Peyer's patch (tissue), 4 donors: Measurements from ENCODE around the gene TRERF1. TPM values are rescaled to one million over a fixed set of nuclear protein-coding genes. Genes with fewer than 3 reads are reported as not detected.

Experiments used
- DNase-seq, 3 donors: peaks; one replicate each; pipeline ENCODE4 v3.0.0-alpha.2; 2017 to 2019
- H3K27ac ChIP-seq, 4 donors: fragments of 200-600 bp; sonication (generic); one replicate each; pipeline ENCODE4 v1.5.1; 2016 to 2019
- H3K27me3 ChIP-seq, 2 donors: fragments of 200-600 bp; sonication (generic); one replicate each; pipeline ENCODE4 v1.5.1; 2019
- H3K36me3 ChIP-seq, 3 donors: fragments of 200-600 bp; sonication (generic); one replicate each; pipeline ENCODE4 v1.5.1; 2016 to 2019
- H3K4me1 ChIP-seq, 4 donors: fragments of 200-600 bp; sonication (generic); one replicate each; pipeline ENCODE4 v1.5.1; 2016 to 2019
- H3K4me3 ChIP-seq, 4 donors: fragments of 200-600 bp; sonication (generic); 1 replicate in 3 of 4; 2 replicates in 1 of 4; pipeline ENCODE4 v1.5.1; 2016 to 2019; ENCODE audit warnings: mild to moderate bottlenecking in 1 of 4
- H3K9me3 ChIP-seq, 4 donors: fragments of 200-600 bp; sonication (generic); one replicate each; pipeline ENCODE4 v1.5.1; 2016 to 2019; ENCODE audit warnings: mild to moderate bottlenecking in 1 of 4
- CTCF ChIP-seq, 6 experiments: fragments of 450-650 bp in 4 of 6; fragments of 200-600 bp in 2 of 6; sonication (generic) in 1 of 6; IDR thresholded peaks; one replicate each; pipeline ENCODE4 v1.5.1; 2017 to 2019; ENCODE audit warnings: antibody characterized with exemption in 6 of 6, mild to moderate bottlenecking in 3 of 6, moderate library complexity in 1 of 6
- POLR2A ChIP-seq, 2 donors: fragments of 450-650 bp; IDR thresholded peaks; one replicate each; pipeline ENCODE4 v1.5.1; 2017; ENCODE audit warnings: antibody characterized with exemption in 2 of 2, mild to moderate bottlenecking in 2 of 2, moderate library complexity in 2 of 2
- total RNA-seq, 4 donors: library from RNA; depleted of rRNA; stranded (reverse); fragments of >200 nt; gene quantifications; one replicate each; pipeline ENCODE4 v1.1.0, GENCODE V29; 2016

The TRERF1 gene
- total RNA-seq, 4 donors from 2014 or later: 4.6 to 28.1 (median 8.5) TPM

- Histone ChIP-seq H3K4me1 (peaks cover 0 to 38% (median 8%) of the 10 kb centered on the region in 4 donors), H3K27ac (peak overlapping the region; percentile 26 to 58 (median 38))
- no peak for TF ChIP-seq CTCF (IDR thresholded peaks at IDR 0.05)
- no peak for TF ChIP-seq POLR2A (IDR thresholded peaks at IDR 0.05)
Measured at GRCh38 chr6:42315991-42316970, 135.4 kb downstream of the TRERF1 start.

GRCh38 chr6:42315259-42315990, 136.3 kb downstream of the TRERF1 start:
- peak overlapping the region in 2 of 4 donors; percentile 35 to 58 for H3K27ac ChIP-seq
- no peaks in the 10 kb centered on the region for H3K9me3 ChIP-seq

More at GRCh38 chr6:42315991-42316970, 135.4 kb downstream of the TRERF1 start:
- no peaks in the 10 kb centered on the region for H3K9me3 ChIP-seq
- DNase-seq: peak in 2 of 3 donors; percentile 34 to 73
- no peaks in the 10 kb centered on the region for H3K27me3 ChIP-seq
- no peak overlapping the region for H3K4me3 ChIP-seq
- H3K36me3 ChIP-seq: no peaks in the 10 kb centered on the region

GRCh38 chr6:42314571-42315258, 137.0 kb downstream of the TRERF1 start:
- Histone ChIP-seq H3K27ac (peak overlapping the region in 3 of 4 donors; percentile 58 to 66 (median 63)), H3K4me3 (no peak overlapping the region), H3K9me3 (no peaks in the 10 kb centered on the region), H3K27me3 (no peaks in the 10 kb centered on the region), H3K36me3 (no peaks in the 10 kb centered on the region), H3K4me1 (peaks cover 0 to 38% (median 8%) of the 10 kb centered on the region in 4 donors)
- no peak for DNase-seq
- TF ChIP-seq POLR2A (IDR thresholded peaks at IDR 0.05): no peak
- TF ChIP-seq CTCF (IDR thresholded peaks at IDR 0.05): no peak

More at GRCh38 chr6:42315259-42315990, 136.3 kb downstream of the TRERF1 start:
- Histone ChIP-seq H3K4me3 (no peak overlapping the region), H3K36me3 (no peaks in the 10 kb centered on the region), H3K27me3 (no peaks in the 10 kb centered on the region), H3K4me1 (peaks cover 0 to 38% (median 8%) of the 10 kb centered on the region in 4 donors)
- TF ChIP-seq POLR2A (IDR thresholded peaks at IDR 0.05) (no peak), CTCF (IDR thresholded peaks at IDR 0.05) (no peak)
- DNase-seq: no peak

- Histone ChIP-seq H3K4me1 (peaks cover 0 to 38% (median 8%) of the 10 kb centered on the region in 4 donors), H3K27me3 (no peaks in the 10 kb centered on the region), H3K9me3 (no peaks in the 10 kb centered on the region), H3K27ac (peak overlapping the region in 3 of 4 donors; percentile 16 to 66 (median 63)), H3K4me3 (no peak overlapping the region), H3K36me3 (no peaks in the 10 kb centered on the region)
- TF ChIP-seq POLR2A (IDR thresholded peaks at IDR 0.05): no peak
- TF ChIP-seq CTCF (IDR thresholded peaks at IDR 0.05): no peak
- no peak for DNase-seq
Measured at GRCh38 chr6:42313941-42314570, 137.7 kb downstream of the TRERF1 start.

- H3K27ac ChIP-seq: peak overlapping the region in 3 of 4 donors; percentile 22 to 72 (median 66)
- TF ChIP-seq POLR2A (IDR thresholded peaks at IDR 0.05): no peak
- no peak for TF ChIP-seq CTCF (IDR thresholded peaks at IDR 0.05)
Measured at GRCh38 chr6:42313038-42313437, 138.7 kb downstream of the TRERF1 start.

More at GRCh38 chr6:42313038-42313437, 138.7 kb downstream of the TRERF1 start:
- Histone ChIP-seq H3K27me3 (no peaks in the 10 kb centered on the region), H3K4me3 (no peak overlapping the region), H3K4me1 (peaks cover 0 to 38% (median 8%) of the 10 kb centered on the region in 4 donors), H3K36me3 (no peaks in the 10 kb centered on the region), H3K9me3 (no peaks in the 10 kb centered on the region)
- DNase-seq: no peak
